Neural crest cell (in vitro differentiated cells): ENCODE results near the gene ZDHHC1. TPM values are rescaled to one million over a fixed set of nuclear protein-coding genes. Genes with fewer than 3 reads are reported as not detected.
"Not testable (repeated sequence)": the region's sequence is repeated elsewhere in the genome, so short reads cannot be mapped to it uniquely, and the experiment has no call there.

ENCODE experiments used
- DNase-seq: peaks from one replicate; pipeline ENCODE4 v3.0.0; 2021; ENCODE audit warnings: low read depth, mixed read lengths, low spot score
- H3K27ac Mint-ChIP-seq: one replicate; pipeline ENCODE4 v1.8.0; 2021; ENCODE audit warnings: mild to moderate bottlenecking, mixed read lengths; ENCODE audit not compliant: unreplicated experiment
- H3K27me3 Mint-ChIP-seq: 2 replicates; pipeline ENCODE4 v1.8.0; 2021; ENCODE audit warnings: low read depth, mild to moderate bottlenecking, mixed read lengths
- H3K36me3 Mint-ChIP-seq: 2 replicates; pipeline ENCODE4 v1.8.0; 2021; ENCODE audit warnings: low read depth, mild to moderate bottlenecking, mixed read lengths
- H3K4me1 Mint-ChIP-seq: 2 replicates; pipeline ENCODE4 v1.8.0; 2021; ENCODE audit warnings: mixed read lengths
- H3K4me3 Mint-ChIP-seq: one replicate; pipeline ENCODE4 v1.8.0; 2021; ENCODE audit warnings: mild to moderate bottlenecking, mixed read lengths
- H3K9me3 Mint-ChIP-seq: 2 replicates; pipeline ENCODE4 v1.8.0; 2021; ENCODE audit warnings: mixed read lengths
- CTCF ChIP-seq: fragments of 200-600 bp; sonication (generic); conservative IDR thresholded peaks from 2 replicates; pipeline ENCODE4 v1.5.0; 2021; ENCODE audit warnings: antibody characterized with exemption, mild to moderate bottlenecking
- total RNA-seq: library from RNA; stranded (reverse); gene quantifications from 2 replicates; pipeline ENCODE4 v1.2.1, GENCODE V29; 2021

Gene ZDHHC1
- total RNA-seq, 1 donor from 2014 or later, result 10.2 TPM

GRCh38 chr16:67387479-67388079, 28.7 kb downstream of the ZDHHC1 start:
- H3K4me3 Mint-ChIP-seq, result no peak overlapping the region
- H3K27me3 Mint-ChIP-seq, result peaks cover 19% of the 10 kb centered on the region
- TF ChIP-seq CTCF, result no peak
- no peaks in the 10 kb centered on the region for H3K36me3 Mint-ChIP-seq
- peak overlapping the region; percentile 46 for H3K27ac Mint-ChIP-seq
- no peak for DNase-seq
- H3K4me1 Mint-ChIP-seq, result peaks cover 13% of the 10 kb centered on the region
- H3K9me3 Mint-ChIP-seq, result no peaks in the 10 kb centered on the region

- DNase-seq, result no peak
- no peak for TF ChIP-seq CTCF
- peaks cover 9% of the 10 kb centered on the region for H3K4me1 Mint-ChIP-seq
- H3K27me3 Mint-ChIP-seq, result peaks cover 13% of the 10 kb centered on the region
- H3K27ac Mint-ChIP-seq, result peak overlapping the region; percentile 46
- H3K36me3 Mint-ChIP-seq, result no peaks in the 10 kb centered on the region
- H3K9me3 Mint-ChIP-seq, result no peaks in the 10 kb centered on the region
- no peak overlapping the region for H3K4me3 Mint-ChIP-seq
Observed at GRCh38 chr16:67386861-67387455, 29.3 kb downstream of the ZDHHC1 start.

GRCh38 chr16:67384778-67385510, 31.3 kb downstream of the ZDHHC1 start:
- no peaks in the 10 kb centered on the region for H3K9me3 Mint-ChIP-seq
- H3K27me3 Mint-ChIP-seq, result peaks cover 9% of the 10 kb centered on the region
- no peak overlapping the region for H3K4me3 Mint-ChIP-seq
- no peak for DNase-seq
- TF ChIP-seq CTCF, result no peak
- H3K27ac Mint-ChIP-seq, result no peak overlapping the region
- H3K4me1 Mint-ChIP-seq, result peaks cover 5% of the 10 kb centered on the region
- no peaks in the 10 kb centered on the region for H3K36me3 Mint-ChIP-seq

- TF ChIP-seq CTCF, result no peak
- Mint-ChIP-seq H3K4me3 (no peak overlapping the region), H3K27ac (no peak overlapping the region), H3K4me1 (no peaks in the 10 kb centered on the region), H3K27me3 (peaks cover 5% of the 10 kb centered on the region), H3K9me3 (no peaks in the 10 kb centered on the region), H3K36me3 (no peaks in the 10 kb centered on the region)
- DNase-seq, result no peak
Observed at GRCh38 chr16:67383284-67383683, 33.0 kb downstream of the ZDHHC1 start.

GRCh38 chr16:67378642-67379041, 37.6 kb downstream of the ZDHHC1 start:
- Mint-ChIP-seq H3K9me3 (no peaks in the 10 kb centered on the region), H3K27me3 (peaks cover 4% of the 10 kb centered on the region), H3K27ac (no peak overlapping the region), H3K36me3 (no peaks in the 10 kb centered on the region), H3K4me3 (no peak overlapping the region), H3K4me1 (peaks cover 11% of the 10 kb centered on the region)
- DNase-seq, result no peak
- no peak for TF ChIP-seq CTCF

- H3K36me3 Mint-ChIP-seq, H3K4me3 Mint-ChIP-seq, DNase-seq, H3K9me3 Mint-ChIP-seq, H3K27ac Mint-ChIP-seq: not testable (repeated sequence)
- Mint-ChIP-seq H3K27me3 (peaks cover 10% of the 10 kb centered on the region), H3K4me1 (peaks cover 11% of the 10 kb centered on the region)
Observed at GRCh38 chr16:67376012-67376411, 40.3 kb downstream of the ZDHHC1 start.
